NCI-H526 (cell line): ENCODE results near the gene KCNH6.

Experiments used
- DNase-seq, 2 experiments: peaks; one replicate each; lab custom pipeline; 2025; lab: John Stamatoyannopoulos, UW

The KCNH6 gene

GRCh38 chr17:63555500-63556156 is 32.5 kb downstream of the KCNH6 start:
- no peak for DNase-seq

- no peak for DNase-seq
Observed at GRCh38 chr17:63557416-63557815, 34.3 kb downstream of the KCNH6 start.

- DNase-seq = no peak
Observed at GRCh38 chr17:63558441-63558840, 35.3 kb downstream of the KCNH6 start.

- no peak for DNase-seq
Observed at GRCh38 chr17:63561819-63562218, 38.7 kb downstream of the KCNH6 start.

GRCh38 chr17:63563339-63563738 is 40.2 kb downstream of the KCNH6 start:
- no peak for DNase-seq

- DNase-seq = no peak
Observed at GRCh38 chr17:63564562-63564961, 41.4 kb downstream of the KCNH6 start.

- no peak for DNase-seq
Observed at GRCh38 chr17:63567229-63567628, 44.1 kb downstream of the KCNH6 start.

- DNase-seq = no peak
Observed at GRCh38 chr17:63568563-63568962, 45.4 kb downstream of the KCNH6 start.

GRCh38 chr17:63571632-63572310 is 48.6 kb downstream of the KCNH6 start:
- no peak for DNase-seq

GRCh38 chr17:63573634-63574033 is 50.5 kb downstream of the KCNH6 start:
- peak in 1 of 2 experiments; percentile 15 for DNase-seq

GRCh38 chr17:63578027-63578768 is 55.0 kb downstream of the KCNH6 start:
- no peak for DNase-seq

- DNase-seq = no peak
Observed at GRCh38 chr17:63578769-63579111, 55.6 kb downstream of the KCNH6 start.

- no peak for DNase-seq
Observed at GRCh38 chr17:63579633-63580032, 56.5 kb downstream of the KCNH6 start.

GRCh38 chr17:63587770-63588169 is 64.6 kb downstream of the KCNH6 start:
- DNase-seq = no peak

- no peak for DNase-seq
Observed at GRCh38 chr17:63588797-63589196, 65.6 kb downstream of the KCNH6 start.

- no peak for DNase-seq
Observed at GRCh38 chr17:63589646-63590045, 66.5 kb downstream of the KCNH6 start.

GRCh38 chr17:63592797-63593196 is 69.6 kb downstream of the KCNH6 start:
- no peak for DNase-seq

GRCh38 chr17:63595132-63595531 is 72.0 kb downstream of the KCNH6 start:
- DNase-seq = no peak
